ENCODE data around the gene TEX48. TPM values are rescaled to one million over a fixed set of nuclear protein-coding genes. Genes with fewer than 3 reads are reported as not detected.

TEX48 gene
- polyA plus RNA-seq, 4 donors: not detected

- no peak for DNase-seq (ENCODE audit: low read depth in 4 of 4, low spot score in 3 of 4)
These were observed 55.5 kb downstream of the TEX48 start for GRCh38 chr9:114626415-114627020.

GRCh38 chr9:114624677-114625076 lies 57.3 kb downstream of the TEX48 start:
- DNase-seq (ENCODE audit: low read depth in 4 of 4, low spot score in 3 of 4): no peak

GRCh38 chr9:114621975-114622609 lies 59.9 kb downstream of the TEX48 start:
- DNase-seq (ENCODE audit: low read depth in 4 of 4, low spot score in 3 of 4): no peak

GRCh38 chr9:114621561-114621960 lies 60.4 kb downstream of the TEX48 start:
- DNase-seq (ENCODE audit: low read depth in 4 of 4, low spot score in 3 of 4): no peak

- DNase-seq (ENCODE audit: low read depth in 4 of 4, low spot score in 3 of 4): no peak
These were observed 62.7 kb downstream of the TEX48 start for GRCh38 chr9:114619191-114619761.

GRCh38 chr9:114616684-114617520 lies 65.1 kb downstream of the TEX48 start:
- no peak for DNase-seq (ENCODE audit: low read depth in 4 of 4, low spot score in 3 of 4)

Other genes with a start within 250 kb of the TEX48 start
- 10 to 100 TPM in 1 of 4 donors, 1 to 10 TPM in 3; 7.5 to 10.6 (median 9.5) TPM for gene WHRN, start 176.7 kb downstream of the TEX48 start, polyA plus RNA-seq (ENCODE audit: insufficient read length in 4 of 4)
- 100 to 1,000 TPM; 282 to 303 (median 288) TPM for gene ATP6V1G1, start 94.4 kb downstream of the TEX48 start, polyA plus RNA-seq (ENCODE audit: insufficient read length in 4 of 4)
- gene TMEM268, start 70.9 kb downstream of the TEX48 start, polyA plus RNA-seq (ENCODE audit: insufficient read length in 4 of 4): 10 to 100 TPM in 1 of 4 donors, 1 to 10 TPM in 3; 8.5 to 10.9 (median 9.2) TPM
- gene TEX53, start 24.4 kb downstream of the TEX48 start, polyA plus RNA-seq (ENCODE audit: insufficient read length in 4 of 4): not detected
- 10 to 100 TPM in 1 of 4 donors, 1 to 10 TPM in 3; 4.4 to 10.3 (median 5.7) TPM for gene TNFSF15, start 123.8 kb upstream of the TEX48 start, polyA plus RNA-seq (ENCODE audit: insufficient read length in 4 of 4)
- gene TNFSF8, start 248.4 kb upstream of the TEX48 start, polyA plus RNA-seq (ENCODE audit: insufficient read length in 4 of 4): under 1 TPM; 0.46 to 0.70 (median 0.52) TPM